ENCODE data around the gene DCLK1.

DNA sequence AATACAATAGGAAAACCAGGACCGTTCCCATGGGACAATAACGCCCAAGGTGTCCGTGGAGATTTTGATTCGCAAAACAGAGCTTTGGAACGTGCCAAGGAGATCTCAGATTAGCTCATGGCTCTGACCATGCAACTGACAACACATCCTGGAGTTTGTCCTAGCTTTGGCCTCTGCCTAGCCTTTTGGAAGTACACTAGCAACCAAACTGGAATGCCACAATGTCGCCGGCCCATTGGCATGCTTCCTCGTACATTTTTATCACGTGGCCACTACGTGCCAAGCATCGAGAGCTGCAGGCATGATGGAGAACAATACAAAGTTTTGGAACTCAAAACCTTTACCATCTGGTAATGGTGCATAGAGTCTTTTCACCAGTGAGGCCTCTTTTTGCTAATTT is 256.5 kb downstream of the DCLK1 start:
- TF ChIP-seq, protein P1, sequence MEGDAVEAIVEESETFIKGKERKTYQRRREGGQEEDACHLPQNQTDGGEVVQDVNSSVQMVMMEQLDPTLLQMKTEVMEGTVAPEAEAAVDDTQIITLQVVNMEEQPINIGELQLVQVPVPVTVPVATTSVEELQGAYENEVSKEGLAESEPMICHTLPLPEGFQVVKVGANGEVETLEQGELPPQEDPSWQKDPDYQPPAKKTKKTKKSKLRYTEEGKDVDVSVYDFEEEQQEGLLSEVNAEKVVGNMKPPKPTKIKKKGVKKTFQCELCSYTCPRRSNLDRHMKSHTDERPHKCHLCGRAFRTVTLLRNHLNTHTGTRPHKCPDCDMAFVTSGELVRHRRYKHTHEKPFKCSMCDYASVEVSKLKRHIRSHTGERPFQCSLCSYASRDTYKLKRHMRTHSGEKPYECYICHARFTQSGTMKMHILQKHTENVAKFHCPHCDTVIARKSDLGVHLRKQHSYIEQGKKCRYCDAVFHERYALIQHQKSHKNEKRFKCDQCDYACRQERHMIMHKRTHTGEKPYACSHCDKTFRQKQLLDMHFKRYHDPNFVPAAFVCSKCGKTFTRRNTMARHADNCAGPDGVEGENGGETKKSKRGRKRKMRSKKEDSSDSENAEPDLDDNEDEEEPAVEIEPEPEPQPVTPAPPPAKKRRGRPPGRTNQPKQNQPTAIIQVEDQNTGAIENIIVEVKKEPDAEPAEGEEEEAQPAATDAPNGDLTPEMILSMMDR (IDR thresholded peaks at IDR 0.05), result no peak
- TF ChIP-seq POLR2A (IDR thresholded peaks at IDR 0.05) (no peak), POLR2AphosphoS5 (IDR thresholded peaks at IDR 0.05) (no peak)

Data from prostate gland (tissue), 2 donors.